ENCODE results near the gene KCNA10. TPM values are rescaled to one million over a fixed set of nuclear protein-coding genes. Genes with fewer than 3 reads are reported as not detected.

KCNA10 gene
- total and polyA plus RNA-seq, 2 donors (not counting 1 experiment from before 2014, with no cell fraction given): not detected

- Histone ChIP-seq H3K4me1 (ENCODE audit: control insufficient read depth, extremely low read depth, insufficient read depth, low read length) (no peaks in the 10 kb centered on the region), H3K9ac (ENCODE audit: insufficient read depth, low read length) (no peak overlapping the region), H2AFZ (ENCODE audit: low read length) (no peak overlapping the region), H3K27me3 (ENCODE audit: control insufficient read depth, insufficient read depth, low read length) (no peaks in the 10 kb centered on the region), H3K9me3 (ENCODE audit: control insufficient read depth, insufficient read depth, low read depth, low read length) (no peaks in the 10 kb centered on the region), H3K4me3 (replicated peaks in 1 of 4; ENCODE audit: control extremely low read depth in 1 of 4, insufficient read depth in 1 of 4, low read depth in 3 of 4, low read length in 4 of 4) (no peak overlapping the region), H4K20me1 (ENCODE audit: control insufficient read depth, extremely low read depth, insufficient read depth, low read length) (no peaks in the 10 kb centered on the region), H3K36me3 (ENCODE audit: control insufficient read depth, insufficient read depth, low read length) (no peaks in the 10 kb centered on the region), H3K79me2 (ENCODE audit: control insufficient read depth, insufficient read depth, low read length) (no peaks in the 10 kb centered on the region), H3K27ac (ENCODE audit: insufficient read depth, low read length) (no peak overlapping the region), H3K4me2 (ENCODE audit: extremely low read depth, insufficient read depth, low read length) (no peak overlapping the region)
- no peak for DNase-seq (ENCODE audit: low read depth in 2 of 2)
- no peak for TF ChIP-seq CTCF (conservative IDR thresholded peaks at IDR 0.05 in 1 of 2, IDR thresholded peaks at IDR 0.05 in 1 of 2; ENCODE audit: low read depth in 1 of 2, low read length in 2 of 2)
- no peak for TF ChIP-seq EZH2 (IDR thresholded peaks at IDR 0.05; ENCODE audit: low read length, missing control alignments)
Observed at GRCh38 chr1:110526201-110526780, 7.3 kb upstream of the KCNA10 start.

GRCh38 chr1:110525249-110525595 lies 6.2 kb upstream of the KCNA10 start:
- Histone ChIP-seq H3K27me3 (ENCODE audit: control insufficient read depth, insufficient read depth, low read length) (no peaks in the 10 kb centered on the region), H3K4me2 (ENCODE audit: extremely low read depth, insufficient read depth, low read length) (no peak overlapping the region), H4K20me1 (ENCODE audit: control insufficient read depth, extremely low read depth, insufficient read depth, low read length) (no peaks in the 10 kb centered on the region), H3K79me2 (ENCODE audit: control insufficient read depth, insufficient read depth, low read length) (no peaks in the 10 kb centered on the region), H3K4me3 (replicated peaks in 1 of 4; ENCODE audit: control extremely low read depth in 1 of 4, insufficient read depth in 1 of 4, low read depth in 3 of 4, low read length in 4 of 4) (no peak overlapping the region), H3K9me3 (ENCODE audit: control insufficient read depth, insufficient read depth, low read depth, low read length) (no peaks in the 10 kb centered on the region), H3K36me3 (ENCODE audit: control insufficient read depth, insufficient read depth, low read length) (no peaks in the 10 kb centered on the region), H3K9ac (ENCODE audit: insufficient read depth, low read length) (no peak overlapping the region), H2AFZ (ENCODE audit: low read length) (no peak overlapping the region), H3K4me1 (ENCODE audit: control insufficient read depth, extremely low read depth, insufficient read depth, low read length) (no peaks in the 10 kb centered on the region), H3K27ac (ENCODE audit: insufficient read depth, low read length) (no peak overlapping the region)
- DNase-seq (ENCODE audit: low read depth in 2 of 2): no peak
- no peak for TF ChIP-seq EZH2 (IDR thresholded peaks at IDR 0.05; ENCODE audit: low read length, missing control alignments)
- TF ChIP-seq CTCF (conservative IDR thresholded peaks at IDR 0.05 in 1 of 2, IDR thresholded peaks at IDR 0.05 in 1 of 2; ENCODE audit: low read depth in 1 of 2, low read length in 2 of 2): no peak

GRCh38 chr1:110524311-110525248 lies 5.6 kb upstream of the KCNA10 start:
- Histone ChIP-seq H3K4me2 (ENCODE audit: extremely low read depth, insufficient read depth, low read length) (no peak overlapping the region), H3K27ac (ENCODE audit: insufficient read depth, low read length) (no peak overlapping the region), H3K9me3 (ENCODE audit: control insufficient read depth, insufficient read depth, low read depth, low read length) (no peaks in the 10 kb centered on the region), H3K4me1 (ENCODE audit: control insufficient read depth, extremely low read depth, insufficient read depth, low read length) (no peaks in the 10 kb centered on the region), H3K4me3 (replicated peaks in 1 of 4; ENCODE audit: control extremely low read depth in 1 of 4, insufficient read depth in 1 of 4, low read depth in 3 of 4, low read length in 4 of 4) (no peak overlapping the region), H3K36me3 (ENCODE audit: control insufficient read depth, insufficient read depth, low read length) (no peaks in the 10 kb centered on the region), H3K79me2 (ENCODE audit: control insufficient read depth, insufficient read depth, low read length) (no peaks in the 10 kb centered on the region), H4K20me1 (ENCODE audit: control insufficient read depth, extremely low read depth, insufficient read depth, low read length) (no peaks in the 10 kb centered on the region), H2AFZ (ENCODE audit: low read length) (no peak overlapping the region), H3K27me3 (ENCODE audit: control insufficient read depth, insufficient read depth, low read length) (no peaks in the 10 kb centered on the region), H3K9ac (ENCODE audit: insufficient read depth, low read length) (no peak overlapping the region)
- peak; percentile 58 to 69 for TF ChIP-seq CTCF (conservative IDR thresholded peaks at IDR 0.05 in 1 of 2, IDR thresholded peaks at IDR 0.05 in 1 of 2; ENCODE audit: low read depth in 1 of 2, low read length in 2 of 2)
- TF ChIP-seq EZH2 (IDR thresholded peaks at IDR 0.05; ENCODE audit: low read length, missing control alignments): no peak
- DNase-seq (ENCODE audit: low read depth in 2 of 2): peak; percentile 14 to 48
